ENCODE results near the gene TBKBP1.
A peak's percentile ranks its signal among the peaks of the same experiment; 100 is the strongest.

The TBKBP1 gene

DNA sequence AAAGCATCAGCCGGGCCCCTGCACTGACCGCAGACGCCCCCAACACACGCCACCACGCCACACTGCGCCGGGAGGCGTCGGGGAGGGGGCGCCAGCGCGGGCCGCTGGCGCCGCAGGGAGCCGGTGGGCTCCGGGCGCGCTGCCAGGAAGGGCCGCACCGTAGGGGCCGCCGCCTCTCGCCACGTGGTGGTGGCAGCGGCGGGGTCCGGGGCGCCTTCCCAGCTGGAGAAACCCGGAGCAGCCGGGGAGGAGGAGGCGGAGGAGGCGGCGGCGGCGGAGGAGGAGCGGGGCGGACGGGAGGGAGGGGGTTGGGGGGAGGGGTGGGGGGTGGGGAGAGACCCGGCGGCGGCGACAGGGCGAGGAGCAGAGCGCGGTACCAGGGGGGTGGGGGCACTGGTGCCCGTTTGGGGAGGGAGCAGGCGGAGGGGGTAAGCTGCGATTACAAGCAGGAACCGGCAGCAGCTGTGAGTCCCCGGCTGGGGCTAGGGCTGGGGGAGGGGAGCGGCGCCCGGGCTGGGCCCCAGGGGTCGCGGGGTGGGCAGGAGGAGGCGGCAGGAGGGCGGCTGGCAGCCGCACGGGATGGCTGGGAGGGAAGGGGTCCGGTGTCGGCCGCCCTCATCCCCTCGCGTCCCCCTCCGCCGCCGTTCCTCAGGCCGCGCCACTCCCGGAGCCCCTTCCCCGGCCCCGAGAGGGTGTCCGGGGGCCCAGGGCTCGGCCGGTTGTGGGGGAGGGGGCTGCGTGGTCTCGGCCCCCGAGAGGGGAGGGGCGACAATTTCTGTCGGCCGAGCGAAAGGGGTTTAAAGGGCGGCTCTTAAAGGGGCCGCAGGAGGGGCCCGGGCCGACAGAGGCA is at the start of gene TBKBP1:
Gene TBKBP1, plus strand, starts transcription at position 431 of the 850 bp plus-strand sequence. CDS start 1,952 bp downstream, outside the sequence.
- DNase-seq (ENCODE audit: insufficient read length, low spot score) (no peak), FAIRE-seq (no peak)

DNA sequence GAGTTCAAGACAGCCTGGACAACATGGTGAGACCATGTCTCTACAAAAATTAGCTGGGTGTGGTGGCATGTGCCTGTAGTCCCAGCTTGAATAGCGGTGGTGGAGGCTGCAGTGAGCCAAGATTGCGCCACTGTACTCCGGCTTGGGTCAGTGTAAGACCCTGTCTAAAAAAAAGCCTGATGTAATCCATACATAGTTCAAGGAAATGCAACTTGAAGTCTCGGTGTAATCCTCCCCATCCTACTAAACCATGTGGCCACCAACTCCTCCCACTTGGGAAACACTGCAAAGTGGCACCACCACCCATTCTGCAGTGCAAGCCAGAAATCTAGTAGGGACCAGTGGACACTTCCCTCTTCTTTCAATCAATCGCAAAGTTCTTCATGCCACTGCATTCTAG is 49.6 kb upstream of the TBKBP1 start:
- FAIRE-seq (no peak), DNase-seq (ENCODE audit: insufficient read length, low spot score) (no peak)

DNA sequence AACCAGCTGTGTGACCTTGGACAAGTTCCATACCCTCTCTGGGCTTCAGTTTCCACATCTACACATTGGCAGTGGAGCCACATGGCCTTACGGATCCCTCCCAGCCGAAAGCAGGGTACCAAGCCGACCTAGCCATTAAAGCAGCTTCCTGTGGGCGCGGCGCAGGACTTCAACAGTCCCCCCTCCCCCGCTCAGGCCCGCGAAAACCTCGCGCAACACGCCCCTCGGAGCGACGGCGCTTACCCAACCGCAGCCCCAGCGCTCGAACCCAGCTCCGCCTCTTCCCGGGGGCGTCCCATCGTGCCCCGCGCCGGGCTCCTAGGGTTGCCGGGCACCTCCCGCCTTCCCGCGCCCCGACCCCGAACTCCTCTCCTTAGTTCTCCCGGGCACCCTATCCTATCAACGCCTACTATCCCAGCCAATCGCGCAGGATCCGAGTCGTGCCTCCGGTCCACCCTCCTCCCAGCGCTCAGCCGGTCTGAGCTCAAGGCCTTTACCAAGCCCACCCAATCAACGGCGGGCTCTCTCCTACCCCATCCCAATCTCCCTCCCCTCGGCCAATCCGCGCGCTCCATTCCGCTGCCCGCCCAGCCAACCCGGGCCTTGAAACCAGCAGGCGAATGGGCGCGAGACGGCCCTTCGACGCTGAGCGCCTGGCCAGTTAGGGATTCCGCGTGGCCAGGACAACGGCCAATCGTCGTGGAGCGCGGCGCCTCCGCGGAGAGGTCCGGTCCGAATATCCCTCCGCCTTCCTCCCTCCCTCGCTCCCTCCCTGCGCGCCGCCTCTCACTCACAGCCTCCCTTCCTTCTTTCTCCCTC is 44.6 kb upstream of the TBKBP1 start, which contains the start of gene KPNB1:
Gene KPNB1, plus strand, starts transcription at position 767 of the 819 bp plus-strand sequence. CDS start 326 bp downstream, outside the sequence.
- FAIRE-seq: peak; percentile 97

GRCh38 chr17:47649972-47650524 is 43.9 kb upstream of the TBKBP1 start:
- FAIRE-seq: no peak
- DNase-seq (ENCODE audit: insufficient read length, low spot score): no peak

More for the DNA sequence above, 44.6 kb upstream of the TBKBP1 start, which contains the start of gene KPNB1:
- peak; percentile 68 for DNase-seq (ENCODE audit: insufficient read length, low spot score)

DNA sequence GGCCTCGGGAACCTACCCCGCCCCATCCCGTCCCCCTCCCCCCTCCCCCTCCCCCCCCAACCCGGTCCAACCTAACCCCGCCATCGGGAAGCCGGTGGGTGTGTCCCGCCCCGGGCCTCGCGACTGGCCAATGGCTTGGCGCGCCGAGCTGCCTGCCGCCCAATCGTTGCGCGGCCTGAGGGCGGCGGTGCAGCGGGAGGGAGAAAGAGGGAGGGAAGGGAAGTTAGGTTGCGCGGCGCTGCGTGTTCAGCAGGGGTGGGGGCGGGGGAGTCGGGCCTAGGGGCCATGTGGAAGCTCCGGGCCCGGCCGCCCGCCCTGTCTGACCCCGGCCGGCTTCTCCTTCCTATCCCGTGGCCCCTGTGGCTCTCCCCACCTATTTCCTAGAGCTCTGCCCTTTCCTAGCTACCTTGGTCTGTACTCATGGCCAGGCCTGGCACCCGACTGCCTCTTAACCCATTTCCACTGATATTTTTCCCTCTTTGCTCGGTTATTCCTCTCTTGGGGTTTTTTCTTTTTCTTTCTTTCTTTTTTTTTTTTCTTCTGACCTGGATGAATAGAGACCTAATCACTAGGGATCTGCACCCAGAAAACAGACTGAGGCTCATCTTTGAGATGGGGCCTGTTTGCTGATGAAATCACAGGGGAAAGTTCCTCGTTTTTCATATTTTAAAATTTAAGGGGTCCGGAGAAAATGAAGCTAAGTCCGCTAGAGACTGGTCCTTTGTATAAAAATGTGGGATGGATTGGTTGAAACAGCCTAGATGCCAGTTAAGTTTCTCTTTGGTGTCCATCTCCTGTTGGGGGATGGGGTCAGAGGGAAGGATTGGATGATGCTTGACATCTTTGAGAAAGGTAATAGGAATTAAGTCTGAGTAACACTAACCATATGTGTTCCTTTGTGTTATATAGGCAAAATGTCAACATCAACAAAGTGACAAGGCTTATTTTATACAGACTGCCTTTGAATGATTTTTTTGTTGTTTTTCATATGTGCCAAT is 43.1 kb upstream of the TBKBP1 start:
- FAIRE-seq (peak; percentile 90), DNase-seq (ENCODE audit: insufficient read length, low spot score) (peak; percentile 59)

GRCh38 chr17:47651704-47652103 is 42.3 kb upstream of the TBKBP1 start:
- FAIRE-seq: no peak
- DNase-seq (ENCODE audit: insufficient read length, low spot score): no peak

- FAIRE-seq (no peak), DNase-seq (ENCODE audit: insufficient read length, low spot score) (no peak)
Observed at GRCh38 chr17:47652570-47652969, 41.4 kb upstream of the TBKBP1 start.

DNA sequence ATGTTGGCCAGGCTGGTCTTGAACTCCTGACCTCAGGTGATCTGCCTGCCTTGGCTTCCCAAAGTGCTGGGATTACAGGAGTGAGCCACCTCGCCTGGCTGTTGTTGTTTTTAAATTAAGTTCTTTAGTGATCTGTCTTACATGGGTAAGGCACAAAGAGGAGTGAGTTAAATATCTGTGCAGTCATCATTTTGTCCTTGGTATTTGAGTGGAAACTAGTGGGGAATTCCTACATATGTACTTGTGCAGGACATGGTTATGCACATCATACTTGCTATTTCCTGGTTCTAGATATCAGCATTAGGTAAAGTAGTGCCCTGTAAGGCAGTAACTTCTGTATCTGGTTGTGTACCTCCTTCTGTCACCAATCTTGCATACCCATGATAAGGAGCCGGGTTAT is 40.5 kb upstream of the TBKBP1 start:
- FAIRE-seq: no peak

DNA sequence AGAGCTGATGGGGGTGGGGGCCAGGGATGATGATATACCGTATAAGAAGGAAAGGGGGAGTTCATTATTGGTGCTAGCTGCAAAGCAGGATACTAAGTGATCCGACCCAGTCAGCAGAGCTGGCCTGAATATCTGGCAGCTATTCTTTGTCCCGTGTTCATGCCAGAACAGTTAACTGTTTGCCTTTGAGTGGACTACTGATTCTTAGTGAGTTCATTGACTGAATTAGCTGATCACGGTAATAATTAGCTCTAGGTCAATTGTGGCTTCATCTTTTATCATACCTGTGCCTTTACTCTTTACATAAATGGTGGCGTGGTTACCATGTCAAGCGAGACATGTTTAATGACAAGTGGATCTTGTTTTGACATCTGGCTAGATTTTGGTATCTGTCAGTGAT is 39.0 kb upstream of the TBKBP1 start:
- no peak for DNase-seq (ENCODE audit: insufficient read length, low spot score)
- no peak for FAIRE-seq

More for the DNA sequence above, 40.5 kb upstream of the TBKBP1 start:
- DNase-seq (ENCODE audit: insufficient read length, low spot score): no peak

- DNase-seq (ENCODE audit: insufficient read length, low spot score) (no peak), FAIRE-seq (peak; percentile 72)
Observed at GRCh38 chr17:47660064-47660492, 33.9 kb upstream of the TBKBP1 start.

- peak; percentile 75 for FAIRE-seq
- DNase-seq (ENCODE audit: insufficient read length, low spot score): no peak
Observed at GRCh38 chr17:47663912-47664623, 29.9 kb upstream of the TBKBP1 start.

GRCh38 chr17:47664624-47664941 is 29.4 kb upstream of the TBKBP1 start:
- DNase-seq (ENCODE audit: insufficient read length, low spot score) (no peak), FAIRE-seq (no peak)

DNA sequence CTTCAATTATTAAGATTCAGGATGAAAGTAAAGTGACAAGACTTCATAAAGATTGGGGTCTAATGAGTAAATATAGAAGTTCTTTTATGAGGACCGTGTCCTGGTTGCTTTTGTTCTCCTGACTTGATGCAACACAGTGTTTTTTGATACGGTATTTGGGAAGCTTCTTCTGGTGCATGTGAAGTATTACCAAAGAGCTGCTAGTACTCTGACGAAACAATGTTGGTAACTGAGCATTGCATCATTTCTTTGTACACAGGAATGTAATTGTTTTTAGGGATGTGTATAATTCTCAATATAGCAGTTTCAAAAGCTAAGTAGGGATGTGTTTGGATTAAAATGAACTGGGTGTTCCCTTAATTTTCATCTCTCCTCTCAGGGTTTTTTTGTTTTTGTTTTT is 28.3 kb upstream of the TBKBP1 start:
- FAIRE-seq (no peak), DNase-seq (ENCODE audit: insufficient read length, low spot score) (no peak)

DNA sequence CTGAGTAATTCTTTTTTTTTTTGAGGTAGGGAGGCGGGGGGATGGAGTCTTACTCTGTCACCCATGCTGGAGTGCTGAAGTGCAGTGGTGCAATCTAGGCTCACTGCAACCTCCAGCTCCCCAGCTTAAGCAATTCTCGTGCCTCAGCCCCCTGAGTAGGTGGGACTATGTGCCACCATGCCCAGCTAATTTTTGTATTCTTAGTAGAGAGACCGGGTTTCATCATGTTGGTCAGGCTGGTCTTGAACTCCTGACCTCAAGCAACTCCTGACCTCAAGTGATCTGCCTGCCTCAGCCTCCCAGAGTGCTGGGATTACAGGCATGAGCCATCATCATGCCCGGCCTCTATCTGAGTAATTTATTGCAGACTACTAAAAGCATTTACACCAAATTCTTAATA is 24.9 kb upstream of the TBKBP1 start:
- DNase-seq (ENCODE audit: insufficient read length, low spot score): no peak
- FAIRE-seq: no peak

GRCh38 chr17:47670064-47670463 is 23.9 kb upstream of the TBKBP1 start:
- FAIRE-seq (no peak), DNase-seq (ENCODE audit: insufficient read length, low spot score) (no peak)

DNA sequence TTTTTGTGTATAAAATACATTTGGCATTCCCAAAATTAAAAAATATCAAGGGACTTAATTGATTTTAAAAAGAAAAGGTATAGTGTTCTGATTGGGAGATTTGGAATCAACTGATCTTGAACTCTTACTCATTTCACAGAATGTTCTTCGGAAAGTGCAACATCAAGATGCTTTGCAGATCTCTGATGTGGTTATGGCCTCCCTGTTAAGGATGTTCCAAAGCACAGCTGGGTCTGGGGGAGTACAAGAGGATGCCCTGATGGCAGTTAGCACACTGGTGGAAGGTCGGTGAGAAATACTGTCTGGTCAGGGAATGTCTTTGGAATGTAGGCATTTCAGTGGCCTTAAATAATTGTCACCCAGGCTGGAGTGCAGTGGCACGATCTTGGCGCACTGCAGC is 19.5 kb upstream of the TBKBP1 start:
- DNase-seq (ENCODE audit: insufficient read length, low spot score) (no peak), FAIRE-seq (no peak)

DNA sequence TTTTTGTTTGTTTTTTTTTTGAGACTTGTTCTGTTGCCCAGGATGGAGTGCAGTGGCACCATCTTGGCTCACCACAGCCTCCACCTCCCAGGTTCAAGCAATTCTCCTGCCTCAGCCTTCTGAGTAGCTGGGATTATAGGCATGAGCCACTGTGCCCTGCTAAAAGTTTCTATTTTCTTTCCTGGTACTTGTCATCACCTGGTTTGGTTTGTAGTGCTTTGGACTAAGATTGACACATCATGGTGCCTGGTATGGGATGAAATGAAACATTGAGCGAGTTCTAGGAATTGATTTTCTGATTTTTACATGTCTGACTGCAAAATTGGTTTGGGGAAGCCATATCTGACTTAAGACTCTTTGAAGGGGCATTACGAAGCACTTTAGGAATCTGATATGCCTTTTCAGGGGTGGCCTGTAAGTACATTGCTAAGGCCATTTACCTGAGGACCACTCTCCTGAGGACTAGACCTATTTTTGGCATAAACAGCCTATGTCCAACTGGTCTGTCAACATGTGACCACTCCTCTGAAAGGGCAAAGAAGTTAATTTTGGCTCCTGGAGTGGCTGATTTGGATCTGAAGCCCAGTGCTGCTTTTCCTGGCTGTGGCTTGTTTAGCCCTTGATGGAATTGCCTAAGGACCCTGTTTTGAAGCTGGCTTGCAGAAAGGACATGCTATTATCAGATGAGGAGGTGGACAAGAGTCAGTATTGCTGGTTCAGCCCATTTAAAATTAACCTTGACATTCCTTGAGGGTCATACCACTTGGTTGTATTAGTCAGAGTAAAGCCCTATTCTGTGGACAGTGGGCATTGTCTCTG is 18.4 kb upstream of the TBKBP1 start:
- no peak for FAIRE-seq
- DNase-seq (ENCODE audit: insufficient read length, low spot score): no peak

- DNase-seq (ENCODE audit: insufficient read length, low spot score) (no peak), FAIRE-seq (no peak)
Observed at GRCh38 chr17:47676199-47676472, 17.8 kb upstream of the TBKBP1 start.
